Activated CD4-positive, alpha-beta T cell treated with anti-CD3 and anti-CD28 coated beads, Interleukin-2, amount 50 U/mL, for 24 hours (primary cell): Measurements from ENCODE around the gene L1CAM.

Experiments
- DNase-seq, 2 donors: peaks; one replicate each; pipeline ENCODE4 v3.0.0-alpha.2; 2020; ENCODE audit warnings: low read depth in 1 of 2, low spot score in 1 of 2

Gene L1CAM

DNA sequence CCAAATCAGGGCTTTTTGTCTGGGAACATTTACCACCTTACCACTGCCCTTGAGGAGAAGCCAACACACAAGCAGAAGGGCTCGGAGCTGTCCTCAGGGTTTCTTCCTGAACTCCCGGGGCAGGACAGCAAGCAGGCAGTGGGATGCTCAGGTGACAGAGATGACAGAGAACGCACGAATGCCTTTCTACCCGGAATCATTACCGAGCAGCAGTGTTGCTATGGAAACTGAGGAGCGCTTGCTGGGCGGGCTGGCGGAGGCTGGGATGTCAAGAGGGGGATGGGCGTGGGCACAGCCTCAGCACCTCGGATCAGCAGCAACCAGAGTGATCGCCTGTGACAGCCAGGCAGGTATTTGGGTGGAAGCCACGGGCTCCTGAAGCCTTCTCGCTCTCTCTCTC lies 73.8 kb downstream of the L1CAM start:
- no peak for DNase-seq
